Activated T-cell treated with anti-CD3 and anti-CD28 coated beads for 24 hours (primary cell): ENCODE measurements around the gene NGDN.
"Not testable (repeated sequence)": the region's sequence is repeated elsewhere in the genome, so short reads cannot be mapped to it uniquely, and the experiment has no call there.

Source experiments
- DNase-seq: peaks from one replicate; pipeline ENCODE4 v3.0.0-alpha.2; 2020; ENCODE audit warnings: low read depth

Gene NGDN

DNA sequence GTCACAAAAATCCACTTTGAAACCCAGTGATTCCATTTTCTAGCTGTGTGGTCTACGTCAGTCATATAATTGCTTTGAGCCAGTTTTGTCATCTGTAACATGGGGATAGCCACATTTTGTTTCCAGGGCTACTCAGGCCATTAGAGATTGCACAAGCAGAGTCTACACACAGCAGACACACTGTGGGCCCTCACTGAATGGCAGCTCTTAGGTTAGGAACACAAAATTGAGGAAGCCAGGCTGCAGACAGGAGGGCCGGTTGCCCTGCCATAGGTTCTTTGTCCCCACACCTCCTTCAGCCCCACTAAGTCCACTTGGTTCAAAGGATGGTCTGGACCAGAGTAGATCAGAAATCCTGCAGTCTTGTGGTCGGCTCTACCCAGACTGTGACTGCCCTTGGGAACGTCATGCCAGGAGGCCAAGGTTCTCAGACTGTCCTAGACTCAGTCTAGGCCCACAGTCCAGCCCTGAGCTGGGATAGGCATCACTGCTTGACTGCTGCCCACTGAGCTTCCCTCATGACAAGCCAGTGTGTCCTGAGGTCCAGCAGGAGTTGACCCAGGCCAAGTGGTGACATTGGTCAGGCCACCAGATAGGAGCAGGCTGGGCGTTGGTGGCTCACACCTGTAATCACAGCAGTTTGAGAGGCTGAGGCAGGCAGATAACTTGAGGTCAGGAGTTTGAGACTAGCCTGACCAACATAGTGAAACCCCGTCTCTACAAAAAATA, 30.2 kb upstream of the NGDN start:
- no peak for DNase-seq

DNA sequence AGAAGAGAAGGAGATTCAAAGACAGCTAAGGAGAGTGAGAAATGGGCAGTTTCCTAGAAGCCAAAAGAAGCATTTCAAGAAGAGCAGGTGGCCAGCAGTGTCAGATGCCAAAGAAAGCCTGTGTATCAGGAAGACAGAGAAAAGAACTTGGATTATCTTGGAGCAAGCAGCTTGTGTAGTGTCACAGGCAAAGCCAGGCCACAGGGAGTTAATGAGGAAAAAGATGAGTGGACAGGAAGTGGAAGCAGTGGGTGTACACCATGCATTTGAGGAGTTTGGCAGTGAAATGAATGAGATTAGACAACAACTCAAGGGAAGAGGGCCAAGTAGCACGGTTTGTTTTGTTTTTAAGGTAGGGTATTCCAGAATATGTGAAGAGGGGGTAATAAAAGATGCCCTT, 28.4 kb upstream of the NGDN start:
- no peak for DNase-seq

DNA sequence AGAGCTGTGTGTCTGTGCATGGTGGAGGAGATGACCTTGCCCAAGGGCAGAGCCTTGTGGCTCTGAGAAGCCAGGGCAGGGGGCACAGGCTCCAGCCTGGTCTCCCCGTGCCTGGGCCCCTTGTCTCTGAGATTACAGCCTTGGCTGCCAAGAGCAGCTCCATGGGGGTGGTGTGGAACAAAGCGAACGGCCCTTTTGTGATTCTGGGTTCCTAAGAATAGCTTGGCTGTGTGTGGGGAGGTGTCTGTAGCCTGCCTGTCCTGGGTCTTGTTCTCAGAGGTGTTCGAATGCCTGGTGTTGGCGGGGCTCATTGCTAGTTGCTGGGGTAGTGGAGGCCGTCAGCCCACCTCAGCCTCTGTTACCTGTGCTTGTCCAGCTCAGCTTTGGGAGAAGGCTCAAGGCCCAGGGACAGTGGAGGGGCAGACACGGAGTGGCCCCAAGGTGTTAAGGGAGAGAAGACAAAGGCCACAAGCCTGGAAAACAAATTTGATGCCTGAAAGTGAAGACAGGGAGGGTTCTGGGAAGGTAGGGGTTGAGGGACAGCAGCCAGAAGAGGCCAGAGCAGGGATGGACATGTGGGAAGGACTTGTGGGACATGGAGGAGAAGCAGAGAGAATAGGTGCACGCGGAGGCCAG, 26.7 kb upstream of the NGDN start:
- no peak for DNase-seq

DNA sequence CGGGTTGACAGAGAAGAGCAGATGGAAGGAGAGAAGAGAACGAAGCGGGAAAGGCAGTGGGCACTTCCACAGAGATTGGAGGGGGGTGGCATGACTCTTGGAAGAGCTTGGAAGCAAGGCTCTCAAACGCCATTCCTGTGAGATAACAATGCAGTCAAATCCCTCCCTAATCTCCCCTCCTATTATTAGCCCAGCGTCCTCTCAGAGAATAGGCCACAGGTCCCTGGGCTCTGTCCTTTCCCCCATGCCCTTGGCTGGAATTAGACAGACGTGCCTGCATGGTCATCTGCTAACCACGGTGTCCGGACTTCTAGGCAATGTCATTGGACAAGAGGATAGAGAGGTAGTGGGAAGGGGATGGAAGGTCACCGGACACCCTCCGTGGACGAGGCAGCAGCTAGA, 26.1 kb upstream of the NGDN start:
- DNase-seq = no peak

DNA sequence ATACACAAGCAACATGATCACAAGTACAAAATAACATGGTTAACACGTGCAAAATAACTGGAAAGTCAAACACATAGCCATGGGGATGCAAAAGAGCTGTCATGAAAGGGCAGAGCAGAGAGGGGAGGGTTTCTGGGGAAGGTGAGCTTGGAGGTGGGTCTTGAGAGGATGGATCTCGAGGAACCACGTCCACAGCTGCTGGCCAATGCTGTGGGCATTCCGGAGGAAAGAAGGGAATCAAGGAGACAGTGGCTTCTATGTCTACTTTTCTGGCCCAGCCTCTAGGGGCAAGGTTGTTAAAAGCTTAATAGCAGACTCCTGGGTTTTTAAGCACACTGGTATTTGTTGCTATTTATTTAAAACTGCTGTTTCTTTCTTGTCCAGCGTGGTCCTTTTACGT, 25.6 kb upstream of the NGDN start:
- DNase-seq = no peak

DNA sequence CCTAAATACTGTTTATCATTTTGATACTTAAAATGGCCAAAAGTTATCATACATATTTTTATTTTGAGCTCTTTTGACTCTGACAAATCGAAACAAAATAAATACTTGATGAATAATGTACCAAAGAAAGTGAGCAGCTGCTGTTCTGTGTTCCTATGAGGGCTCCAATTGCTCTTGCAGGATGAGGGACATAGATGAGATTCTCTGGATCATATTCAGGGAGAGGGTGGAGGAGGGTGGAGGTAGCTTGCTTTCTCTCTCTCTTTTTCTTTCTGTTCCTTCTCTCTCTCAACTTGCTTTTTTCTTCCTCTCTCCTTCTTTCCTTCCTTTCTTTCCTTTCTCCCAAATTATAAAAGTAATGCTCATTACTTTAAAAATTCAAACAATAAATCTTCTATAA, 25.2 kb upstream of the NGDN start:
- DNase-seq = no peak

DNA sequence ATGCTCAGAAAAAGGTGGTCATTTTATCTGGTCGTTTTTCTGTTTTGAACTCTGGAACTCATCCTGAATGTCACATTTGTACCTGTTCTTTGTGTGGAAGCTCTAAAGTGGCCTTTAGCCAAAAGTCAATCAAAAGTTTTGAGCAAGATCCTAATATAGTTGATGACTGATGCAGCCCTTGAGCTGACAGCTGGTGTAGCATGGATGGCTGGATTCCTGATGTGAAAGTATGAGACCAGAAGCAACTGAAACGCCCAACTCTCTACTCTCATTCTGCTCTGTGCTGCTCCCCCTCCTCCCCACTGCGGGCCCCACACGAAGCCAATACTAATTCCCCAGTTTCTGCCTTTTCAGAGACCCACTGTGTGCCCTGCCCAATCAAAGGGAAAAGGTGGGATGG, 23.7 kb upstream of the NGDN start:
- no peak for DNase-seq

DNA sequence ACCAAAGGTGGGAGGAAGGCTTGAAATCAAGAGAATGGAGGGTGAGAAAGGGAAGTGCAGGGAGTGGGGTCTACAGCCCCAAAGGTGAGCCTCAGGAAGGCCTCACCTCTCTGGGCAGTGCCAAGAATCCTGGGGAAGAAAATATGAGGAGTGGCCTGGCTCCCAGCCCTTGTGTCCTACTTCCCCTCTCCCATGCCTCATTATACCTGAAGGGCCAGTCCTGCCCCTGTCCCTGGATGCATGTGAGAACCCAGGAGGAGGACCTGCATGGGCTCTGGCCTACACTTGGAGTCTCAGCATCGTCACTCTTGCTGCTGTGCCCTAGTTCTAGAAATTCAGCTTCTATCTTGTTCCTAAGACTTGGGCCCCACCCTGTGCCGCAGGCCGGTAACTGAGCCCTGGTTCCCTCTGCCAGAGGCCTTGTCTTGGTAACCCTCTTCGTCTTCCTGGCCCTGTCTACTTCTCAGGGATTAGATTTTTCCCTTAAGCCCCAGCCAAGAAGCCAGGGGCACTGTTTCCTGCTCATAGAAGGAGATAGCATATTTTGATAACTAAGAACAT, 23.1 kb upstream of the NGDN start:
- no peak for DNase-seq

DNA sequence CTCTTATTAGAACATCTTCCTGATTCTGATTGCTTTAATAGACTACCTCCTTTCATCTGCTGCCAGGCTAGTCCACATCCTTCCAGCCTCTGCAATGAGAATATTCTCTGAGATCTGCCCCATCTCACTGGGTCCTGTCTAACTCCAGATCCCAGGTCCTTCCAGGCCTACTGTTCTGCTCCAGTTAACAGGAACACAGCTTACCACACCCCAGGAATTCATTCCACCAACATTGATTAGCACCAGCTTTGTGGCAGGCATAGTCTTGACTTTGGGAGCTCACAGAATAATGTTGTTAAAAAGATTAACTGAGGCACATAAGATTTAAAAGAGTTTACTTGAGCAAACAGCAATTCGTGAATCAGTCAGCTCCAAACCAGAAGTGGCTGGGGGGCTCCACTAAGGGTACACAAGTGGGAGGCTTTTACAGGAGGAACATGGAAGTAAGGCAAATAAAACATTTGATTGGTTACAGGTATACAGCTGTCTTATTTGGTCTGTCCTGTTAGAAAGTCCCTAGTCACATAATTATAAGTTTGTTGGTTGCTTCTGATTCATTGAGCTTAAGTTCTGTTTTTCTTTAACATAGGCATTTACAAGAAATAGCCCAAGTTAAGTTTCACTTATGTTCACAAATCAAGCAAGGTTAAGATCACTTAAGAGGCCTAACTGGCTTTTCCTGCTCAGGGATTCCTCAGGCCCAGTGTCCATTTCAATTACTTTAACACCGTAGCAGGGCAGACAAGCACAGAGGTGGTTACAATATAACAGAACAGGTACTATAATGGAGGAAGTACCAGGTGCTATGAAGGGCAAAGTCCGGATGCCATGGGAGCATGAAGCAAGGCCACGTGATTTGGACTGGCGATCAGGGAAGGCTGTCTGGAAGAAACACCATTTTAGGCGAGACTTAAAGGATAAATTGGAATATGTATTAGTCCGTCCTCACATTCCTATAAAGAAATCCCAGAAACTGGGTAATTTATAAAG, 21.8 kb upstream of the NGDN start:
- DNase-seq = no peak

DNA sequence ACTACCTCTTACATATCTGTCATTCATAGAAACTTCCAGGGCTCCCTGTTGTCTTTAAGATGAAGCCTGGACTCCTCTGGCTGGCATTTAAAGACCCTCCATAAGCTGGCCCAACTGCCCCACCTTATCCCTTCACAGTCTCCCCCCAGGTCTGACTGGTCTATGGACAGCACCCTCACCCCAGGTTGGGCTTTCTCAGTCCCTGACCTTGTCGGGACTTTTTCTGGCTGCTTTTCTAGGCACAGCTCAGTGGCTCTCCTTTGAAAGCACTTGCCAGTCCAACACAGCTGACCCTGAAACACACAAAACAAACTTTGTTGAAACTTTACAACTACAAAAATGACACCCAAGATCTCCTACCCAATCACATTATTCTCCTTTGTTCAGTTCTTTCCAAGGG, 20.2 kb upstream of the NGDN start:
- no peak for DNase-seq

DNA sequence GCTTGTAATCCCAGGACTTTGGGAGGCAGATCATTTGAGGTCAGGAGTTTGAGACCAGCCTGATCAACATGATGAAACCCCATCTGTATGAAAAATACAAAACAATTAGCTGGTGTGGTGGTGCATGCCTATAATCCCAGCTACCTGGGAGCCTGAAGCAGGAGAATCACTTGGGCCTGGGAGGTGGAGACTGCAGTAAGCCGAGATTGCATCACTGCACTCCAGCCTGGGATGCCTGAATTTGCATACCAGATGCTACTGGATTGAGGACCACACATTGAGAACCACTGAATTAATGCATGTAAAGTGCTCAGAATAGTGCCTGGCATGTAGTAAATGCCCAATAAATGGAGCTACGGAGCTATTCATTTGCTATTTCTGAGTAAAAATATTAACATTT, 19.1 kb upstream of the NGDN start:
- DNase-seq = no peak

DNA sequence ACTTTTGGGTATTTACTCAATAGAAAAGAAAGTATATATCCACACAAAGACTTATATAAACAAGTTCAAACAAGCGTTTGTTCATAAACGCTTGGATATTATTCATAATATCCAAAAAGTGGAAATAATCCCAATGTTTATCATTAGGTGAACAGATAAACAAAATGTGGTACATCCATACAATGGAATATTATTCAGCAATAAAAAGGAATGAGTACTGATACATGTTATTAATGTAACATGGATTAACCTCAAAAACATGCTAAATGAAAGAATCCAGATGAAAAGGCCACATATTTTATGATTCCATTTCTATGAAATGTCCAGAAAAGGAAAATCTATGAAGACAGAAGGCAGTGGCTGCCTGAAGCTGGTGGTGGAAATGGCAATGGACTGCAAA, 17.3 kb upstream of the NGDN start:
- DNase-seq = no peak

DNA sequence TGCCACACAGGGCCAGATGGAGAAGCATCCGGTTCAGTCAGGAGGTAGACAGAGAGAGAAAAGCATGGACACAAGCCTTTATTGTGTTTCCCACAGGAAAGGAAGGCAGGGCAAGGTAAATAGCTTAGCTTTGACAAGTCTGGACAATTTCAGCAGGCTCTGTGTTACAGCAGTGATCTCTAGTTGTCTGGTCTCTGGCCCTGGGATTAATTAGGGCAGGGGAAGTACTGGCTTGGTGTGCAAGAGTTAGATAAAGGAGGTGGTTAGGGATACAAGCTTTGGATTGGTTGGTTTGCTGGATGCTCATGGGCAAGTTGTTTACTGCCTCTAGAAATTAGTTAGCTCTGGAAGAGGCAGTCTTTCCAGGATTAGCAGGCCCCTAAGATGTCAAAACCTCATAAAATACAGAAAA, 15.1 kb upstream of the NGDN start:
- no peak for DNase-seq

DNA sequence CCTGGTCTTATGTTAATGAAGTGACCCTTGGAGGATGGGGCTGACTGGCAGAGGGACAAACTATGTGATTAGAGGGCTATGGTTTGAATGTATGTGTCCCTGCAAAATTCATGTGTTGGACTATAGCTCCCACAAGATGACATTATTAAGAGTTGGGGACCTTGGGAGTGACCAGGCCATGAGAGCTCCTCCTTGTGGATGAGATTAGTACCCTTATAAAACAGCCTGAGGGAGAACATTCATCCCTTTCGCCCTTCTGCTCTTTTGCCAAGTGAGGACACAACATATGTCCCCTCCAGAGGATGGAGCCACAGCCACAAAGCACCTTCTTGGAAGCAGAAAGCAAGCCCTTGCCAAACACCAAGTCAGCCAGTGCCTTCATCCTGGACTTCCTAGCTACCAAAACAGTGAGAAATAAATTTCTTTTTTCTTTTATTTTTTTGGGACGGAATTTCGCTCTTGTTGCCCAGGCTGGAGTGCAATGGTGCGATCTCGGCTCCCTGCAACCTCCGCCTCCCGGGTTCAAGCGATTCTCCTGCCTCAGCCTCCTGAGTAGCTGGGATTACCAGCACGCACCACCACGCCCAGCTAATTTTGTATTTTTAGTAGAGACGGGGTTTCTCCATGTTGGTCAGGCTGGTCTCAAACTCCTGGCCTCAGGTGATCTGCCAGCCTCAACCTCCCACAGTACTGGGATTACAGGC, 12.5 kb upstream of the NGDN start:
- DNase-seq = not testable (repeated sequence)

DNA sequence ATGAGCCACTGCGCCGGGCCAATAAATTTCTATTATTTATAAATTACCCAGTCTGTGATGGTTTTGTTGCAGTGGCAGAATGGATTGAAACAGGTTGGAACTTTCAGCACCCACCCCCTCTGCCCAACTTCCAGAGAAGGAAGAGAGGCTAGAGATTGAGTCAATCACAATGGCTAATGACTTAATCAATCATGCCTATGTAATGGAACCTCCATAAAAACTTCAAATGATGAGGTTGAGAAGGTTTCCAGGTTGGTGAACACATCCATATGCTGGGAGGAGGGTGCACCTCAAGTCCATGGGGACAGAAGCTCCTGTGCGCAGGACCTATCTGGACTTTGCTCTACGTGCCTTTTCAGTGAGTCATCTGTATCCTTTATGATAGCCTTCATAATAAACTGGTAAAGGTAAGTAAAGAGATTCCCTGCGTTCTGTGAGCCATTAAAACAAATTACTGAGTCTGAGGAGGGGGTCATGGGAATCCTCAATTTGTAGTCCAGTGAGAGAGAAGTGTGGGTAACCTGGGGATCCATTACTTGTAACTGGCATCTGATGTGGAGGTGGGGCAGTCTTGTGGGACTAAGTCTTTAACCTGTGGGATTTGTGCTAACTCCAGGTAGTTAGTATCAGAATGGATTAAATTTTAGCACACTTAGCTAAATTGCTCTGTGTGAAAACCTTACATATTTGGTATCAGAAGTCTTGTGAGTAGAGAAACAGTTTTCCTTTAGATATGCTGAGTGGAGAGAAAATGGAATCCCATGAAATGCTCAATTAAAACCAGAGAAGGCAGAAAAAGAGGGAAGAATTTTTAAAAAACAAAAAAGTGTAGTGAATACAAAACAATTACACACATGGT, 11.7 kb upstream of the NGDN start:
- DNase-seq = no peak

DNA sequence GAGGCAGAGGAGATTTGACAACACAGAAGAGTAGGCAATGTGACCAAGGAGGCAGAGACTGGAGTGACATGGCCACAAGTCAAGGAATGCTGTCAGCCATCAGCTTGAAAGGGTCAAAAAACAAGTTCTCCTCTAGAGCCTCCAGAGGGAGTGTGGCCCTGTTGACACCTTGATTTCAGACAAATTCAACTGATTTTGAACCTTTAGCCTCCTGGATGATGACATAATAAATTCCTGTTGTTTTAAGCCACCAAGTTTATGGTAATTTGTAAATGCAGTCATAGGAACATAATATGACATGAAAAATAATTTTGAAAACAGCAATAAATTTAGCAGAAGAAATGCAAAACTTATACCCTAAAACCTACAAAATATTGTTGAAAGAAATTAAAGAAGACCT, 8.5 kb upstream of the NGDN start:
- DNase-seq = no peak

DNA sequence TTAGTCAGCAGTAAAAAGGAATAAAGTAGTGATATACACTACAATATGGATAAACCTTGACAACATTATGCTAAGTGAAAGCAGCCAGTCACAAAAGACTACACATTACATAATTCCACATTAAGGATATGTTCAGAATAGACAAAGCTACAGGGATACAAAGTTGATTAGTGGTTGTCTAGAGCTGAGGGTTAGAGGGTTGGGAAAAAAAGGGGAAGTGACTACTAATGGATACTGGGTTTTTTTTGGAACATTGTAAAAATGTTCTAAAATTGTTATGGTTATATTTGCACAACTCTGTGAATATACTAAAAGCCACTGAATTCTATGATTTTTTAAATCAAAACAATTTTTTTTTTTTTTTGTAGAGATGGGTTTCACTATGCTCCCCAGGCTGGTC, 4.8 kb upstream of the NGDN start:
- DNase-seq = no peak

DNA sequence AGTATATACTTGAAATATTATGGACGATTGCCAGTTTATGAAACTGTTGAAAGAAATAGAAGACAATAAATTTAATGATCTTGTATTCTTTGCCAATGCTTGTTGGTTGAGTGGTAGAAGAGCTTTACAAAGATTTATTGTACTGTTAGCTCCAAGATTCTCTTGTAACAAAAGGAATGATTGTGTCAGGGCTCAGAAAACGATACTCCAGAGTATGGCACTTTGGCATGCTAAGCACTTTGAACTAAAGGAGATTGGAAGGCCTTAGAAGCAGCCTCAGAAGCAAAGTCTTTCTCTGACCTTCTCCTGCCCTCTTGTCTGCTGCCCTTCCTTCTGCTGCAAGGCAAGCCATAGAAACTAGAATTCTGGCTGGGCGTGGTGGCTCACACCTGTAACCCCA, 4.2 kb upstream of the NGDN start:
- DNase-seq = no peak

DNA sequence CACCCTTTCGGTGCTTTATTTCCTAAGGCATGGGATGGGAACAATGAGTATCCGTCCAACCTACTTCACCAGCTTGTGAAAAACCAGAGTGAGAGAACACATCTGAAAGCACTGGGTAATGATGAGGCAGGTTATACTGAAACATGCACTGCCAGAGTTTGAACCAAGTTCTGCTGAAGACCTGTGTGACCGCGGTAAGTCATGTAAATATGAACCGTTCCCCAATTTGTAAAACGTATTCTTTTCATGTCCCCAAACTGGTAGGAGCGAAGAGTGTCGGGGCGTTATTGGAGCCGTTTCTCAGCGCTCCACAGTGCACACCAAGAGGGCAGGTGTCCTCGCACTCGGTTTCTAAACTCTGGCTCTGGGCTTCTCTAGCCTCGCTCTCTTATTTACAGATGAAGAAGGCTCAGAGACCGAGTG, 788 bp upstream of the NGDN start:
- no peak for DNase-seq

DNA sequence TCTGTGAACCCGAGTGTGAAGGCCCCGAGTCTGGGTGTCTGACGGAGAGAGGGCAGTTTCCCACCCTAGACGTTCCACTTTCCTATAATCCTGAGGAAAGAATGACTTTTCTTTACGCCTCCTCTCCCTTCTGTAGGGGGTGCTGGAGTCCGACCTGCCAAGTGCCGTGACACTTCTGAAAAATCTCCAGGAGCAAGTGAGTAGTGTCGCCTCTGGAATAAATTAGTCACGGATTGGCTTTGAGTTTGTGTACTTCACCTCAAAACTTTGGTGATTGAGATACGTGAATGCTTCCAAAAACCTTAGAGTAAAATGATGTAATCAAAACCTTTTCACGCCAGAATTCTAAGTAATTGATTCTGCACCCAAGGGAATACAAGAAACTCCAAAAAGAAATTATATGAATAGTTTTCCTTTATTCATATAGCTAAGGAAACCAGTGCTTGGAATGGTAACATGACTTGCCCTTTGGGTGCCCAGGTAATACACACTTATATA, 452 bp downstream of the NGDN start:
- no peak for DNase-seq

DNA sequence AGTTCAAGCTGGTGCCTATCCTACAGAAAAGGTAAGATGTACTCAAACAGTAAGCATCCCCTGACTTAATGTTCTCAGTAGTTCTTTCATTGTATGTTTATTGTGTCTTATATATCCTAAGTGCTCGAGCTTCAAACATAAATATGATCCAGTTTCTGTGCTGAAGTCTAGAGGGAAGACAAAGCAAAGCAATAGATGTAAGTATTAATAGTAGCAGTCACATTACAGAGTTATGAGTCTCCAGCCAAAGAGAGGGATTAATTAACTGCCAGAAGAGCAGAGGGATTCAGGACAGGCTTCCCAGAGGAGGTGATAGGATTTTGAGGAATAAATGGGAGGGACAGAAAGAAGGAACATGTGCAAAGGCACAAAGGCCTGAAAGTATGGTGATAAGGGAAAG, 1.4 kb downstream of the NGDN start:
- no peak for DNase-seq
